Skin epidermis (tissue), 12 donors: ENCODE data around the gene TMCO6.
"Not testable (repeated sequence)": the region's sequence is repeated elsewhere in the genome, so short reads cannot be mapped to it uniquely, and the experiment has no call there.

Experiments
- H3K27ac ChIP-seq, 21 experiments: fragments of 200-600 bp; sonication (generic) in 11 of 21; one replicate each; pipeline ENCODE4 v1.5.0; 2020; ENCODE audit warnings: mild to moderate bottlenecking in 3 of 21, inconsistent platforms in 2 of 21, moderate library complexity in 2 of 21
- H3K4me3 ChIP-seq, 7 experiments: fragments of 200-600 bp; sonication (generic) in 2 of 7; one replicate each; pipeline ENCODE4 v1.5.0; 2020; ENCODE audit warnings: inconsistent platforms in 2 of 7, mild to moderate bottlenecking in 2 of 7, moderate library complexity in 1 of 7

TMCO6 gene

GRCh38 chr5:140627972-140628371 is 11.3 kb upstream of the TMCO6 start:
- Histone ChIP-seq H3K27ac (no peak overlapping the region), H3K4me3 (no peak overlapping the region)

- Histone ChIP-seq H3K27ac (no peak overlapping the region), H3K4me3 (no peak overlapping the region)
These were observed 10.5 kb upstream of the TMCO6 start for GRCh38 chr5:140628711-140629110.

- Histone ChIP-seq H3K27ac (peak overlapping the region in 12 of 21 experiments; percentile 18 to 86 (median 65)), H3K4me3 (peak overlapping the region in 4 of 7 experiments; percentile 11 to 41 (median 36))
These were observed 8.8 kb upstream of the TMCO6 start for GRCh38 chr5:140630292-140631035.

GRCh38 chr5:140631036-140631417 is 8.2 kb upstream of the TMCO6 start:
- peak overlapping the region in 6 of 7 experiments; percentile 1 to 41 (median 33) for H3K4me3 ChIP-seq
- H3K27ac ChIP-seq: peak overlapping the region in 12 of 21 experiments; percentile 45 to 86 (median 74)

DNA sequence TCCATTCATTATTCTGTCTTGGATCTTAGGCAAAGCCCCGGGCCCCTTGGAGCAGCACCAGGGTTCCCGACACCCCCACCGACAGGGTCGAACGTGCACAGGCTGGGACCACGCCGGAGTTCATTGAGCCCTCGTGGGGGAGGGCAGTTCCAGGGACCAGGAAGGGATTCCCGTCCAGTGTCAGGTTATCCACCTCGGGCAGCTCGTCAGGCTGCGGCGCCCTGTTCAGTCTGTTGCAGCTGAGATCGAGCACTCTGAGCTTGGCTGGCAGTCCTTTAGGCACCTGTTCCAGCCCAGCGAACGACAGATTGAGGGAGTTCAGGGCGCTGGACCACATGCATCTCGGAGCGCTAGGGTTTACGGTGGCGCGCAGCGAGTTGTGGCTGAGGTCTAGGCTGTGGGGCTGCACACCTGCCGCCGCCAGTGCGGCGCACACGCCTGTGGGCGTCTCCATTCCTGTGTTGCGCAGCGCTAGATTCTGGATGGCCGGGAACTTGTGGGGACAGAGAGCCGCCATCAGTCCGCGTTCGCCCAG is 7.4 kb upstream of the TMCO6 start:
- H3K4me3 ChIP-seq: peak overlapping the region; percentile 27 to 41 (median 35)
- peak overlapping the region; percentile 18 to 86 (median 74) for H3K27ac ChIP-seq

DNA sequence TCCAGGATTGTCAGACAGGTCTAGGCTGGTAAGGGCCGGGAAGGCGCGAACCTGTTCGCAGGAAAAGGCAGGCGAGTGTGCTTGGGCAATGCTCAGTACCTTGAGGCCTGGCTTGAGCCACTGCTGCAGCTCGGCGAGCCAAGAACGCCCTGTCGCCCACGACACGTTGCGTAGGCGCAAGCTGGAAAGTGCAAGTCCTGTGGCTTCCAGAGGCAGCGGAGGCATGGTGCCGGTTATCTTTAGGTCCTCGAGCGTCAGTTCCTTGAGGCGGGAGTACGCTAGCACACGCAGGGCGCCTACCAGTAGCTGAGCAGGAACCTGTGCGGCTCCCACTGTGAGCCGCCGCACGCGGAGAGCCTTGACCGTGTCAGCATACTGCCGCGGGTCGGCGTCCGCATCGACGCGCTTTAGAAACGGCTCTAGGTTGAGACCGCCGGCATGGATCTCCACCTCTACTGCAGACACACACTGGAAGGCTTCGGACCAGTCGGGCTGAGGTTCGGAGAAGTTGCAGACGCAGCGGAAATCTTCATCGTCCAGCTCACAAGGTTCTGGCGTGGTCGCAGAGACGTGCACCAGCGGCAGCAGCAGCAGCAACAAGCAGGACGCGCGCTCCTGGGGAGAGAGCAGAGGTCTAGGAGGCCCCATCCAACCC is 6.8 kb upstream of the TMCO6 start:
- H3K4me3 ChIP-seq: peak overlapping the region; percentile 27 to 41 (median 35)

DNA sequence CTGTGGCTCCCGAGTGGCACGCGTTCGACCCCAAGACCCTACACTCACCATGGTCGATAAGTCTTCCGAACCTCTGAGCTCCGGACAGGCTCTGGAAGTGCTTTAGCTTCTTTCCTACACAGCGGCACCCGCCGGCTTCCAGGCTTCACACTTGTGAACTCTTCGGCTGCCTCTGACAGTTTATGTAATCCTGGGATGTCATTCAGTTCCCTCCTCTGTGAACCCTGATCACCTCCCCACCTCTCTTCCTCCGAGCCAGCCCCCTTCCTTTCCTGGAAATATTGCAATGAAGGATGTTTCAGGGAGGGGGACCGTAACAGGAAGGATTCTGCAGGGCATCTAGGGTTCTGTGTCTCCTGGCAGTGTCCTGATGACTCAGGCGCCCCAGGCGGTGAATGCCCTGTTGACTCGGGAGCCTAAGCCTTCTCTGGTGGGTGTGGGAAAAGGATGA is 6.2 kb upstream of the TMCO6 start, which contains the start of gene CD14:
Gene CD14, minus strand, starts transcription at position 155 of the 451 bp plus-strand sequence. Its CDS starts 104 bp downstream, at position 51.
- H3K4me3 ChIP-seq: peak within 1 kb of the TSS; percentile 27 to 41 (median 35)
- peak within 1 kb of the TSS; percentile 18 to 86 (median 74) for H3K27ac ChIP-seq

More for the DNA sequence above, 6.8 kb upstream of the TMCO6 start:
- H3K27ac ChIP-seq: peak overlapping the region; percentile 18 to 86 (median 74)

- peak overlapping the region in 3 of 7 experiments; percentile 34 to 41 (median 35) for H3K4me3 ChIP-seq
- peak overlapping the region in 12 of 21 experiments; percentile 18 to 86 (median 74) for H3K27ac ChIP-seq
These were observed 5.8 kb upstream of the TMCO6 start for GRCh38 chr5:140633501-140633900.

- peak overlapping the region in 3 of 21 experiments; percentile 12 to 86 (median 74) for H3K27ac ChIP-seq
These were observed 5.1 kb upstream of the TMCO6 start for GRCh38 chr5:140634103-140634502.

GRCh38 chr5:140635291-140636257 is 3.7 kb upstream of the TMCO6 start:
- Histone ChIP-seq H3K27ac (peak overlapping the region in 1 of 21 experiments; percentile 10), H3K4me3 (no peak overlapping the region)

More at GRCh38 chr5:140634103-140634502, 5.1 kb upstream of the TMCO6 start:
- H3K4me3 ChIP-seq: no peak overlapping the region

GRCh38 chr5:140637371-140638100 is 1.7 kb upstream of the TMCO6 start:
- H3K27ac ChIP-seq: no peak overlapping the region
- no peak overlapping the region for H3K4me3 ChIP-seq

DNA sequence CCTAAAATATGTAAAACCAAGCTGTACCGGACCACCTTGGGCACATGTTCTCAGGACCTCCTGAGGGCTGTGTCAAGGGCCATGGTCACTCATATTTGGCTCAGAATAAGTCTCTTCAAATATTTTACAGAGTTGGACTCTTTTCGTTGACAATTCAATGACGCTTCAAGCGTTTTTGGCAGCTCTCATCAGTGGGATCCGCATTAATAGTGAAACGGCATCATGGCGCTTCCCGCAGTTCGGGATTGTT is 428 bp upstream of the TMCO6 start:
- Histone ChIP-seq H3K4me3 (peak overlapping the region; percentile 45 to 87 (median 62)), H3K27ac (peak overlapping the region in 19 of 21 experiments; percentile 76 to 97 (median 90))

DNA sequence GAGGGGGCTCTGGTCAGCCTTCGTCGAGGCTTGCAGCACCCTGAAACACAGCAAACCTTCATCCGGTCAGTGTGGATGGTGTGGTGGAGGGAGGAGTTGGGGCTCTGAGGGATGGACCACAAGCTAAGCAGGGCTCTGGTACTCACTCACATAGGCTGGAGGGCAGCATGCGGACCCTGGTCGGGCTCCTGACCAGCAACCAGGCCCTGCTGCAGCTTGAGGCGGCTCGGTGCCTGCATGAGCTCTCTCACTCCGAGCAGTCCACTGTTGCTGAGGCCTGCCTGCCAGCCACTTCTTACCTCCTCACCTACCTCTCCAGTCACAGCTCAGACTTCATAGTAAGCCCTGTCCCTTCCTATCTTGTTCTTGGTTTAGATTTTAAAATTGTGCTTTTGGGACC is 2.5 kb downstream of the TMCO6 start:
- no peak overlapping the region for H3K27ac ChIP-seq
- no peak overlapping the region for H3K4me3 ChIP-seq

DNA sequence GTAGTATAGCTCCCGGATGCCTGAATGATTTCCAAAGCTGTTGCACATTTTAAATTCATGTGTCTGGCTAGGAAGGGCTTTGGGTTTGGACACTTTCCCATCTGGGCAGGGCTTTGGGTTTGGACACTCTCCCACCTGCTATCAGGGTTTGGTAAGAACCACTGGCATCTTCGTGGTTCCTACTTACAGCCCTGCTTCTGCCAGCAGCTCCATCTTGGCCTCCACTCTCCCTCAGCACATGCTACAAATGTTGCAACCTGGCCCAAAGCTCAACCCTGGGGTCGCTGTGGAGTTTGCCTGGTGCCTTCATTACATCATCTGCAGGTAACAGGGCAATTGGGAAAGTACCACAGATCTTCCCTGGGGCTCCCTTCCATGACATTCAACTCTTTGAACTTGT is 3.5 kb downstream of the TMCO6 start:
- no peak overlapping the region for H3K27ac ChIP-seq

DNA sequence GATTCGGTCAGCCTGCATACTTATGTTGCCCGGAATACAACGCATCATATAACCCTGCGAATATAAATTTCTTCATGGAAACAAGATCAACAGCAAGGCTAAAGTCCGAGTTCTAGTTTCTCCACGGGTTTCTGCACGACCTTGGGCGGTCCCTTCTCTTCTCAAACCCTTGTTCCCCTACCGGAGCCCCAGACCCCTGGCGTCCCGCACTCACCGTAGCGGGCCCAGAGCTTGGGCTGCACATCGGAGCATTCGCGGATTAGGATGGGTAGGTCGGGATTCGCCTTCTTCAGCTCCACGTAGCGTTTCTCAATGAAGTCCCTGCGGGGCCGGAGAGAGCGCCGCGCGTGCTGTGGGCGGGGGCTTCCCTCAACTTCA is 7.8 kb downstream of the TMCO6 start:
- Histone ChIP-seq H3K27ac (peak overlapping the region in 20 of 21 experiments; percentile 72 to 88 (median 84)), H3K4me3 (peak overlapping the region; percentile 70 to 93 (median 89))

More for the DNA sequence above, 3.5 kb downstream of the TMCO6 start:
- no peak overlapping the region for H3K4me3 ChIP-seq

DNA sequence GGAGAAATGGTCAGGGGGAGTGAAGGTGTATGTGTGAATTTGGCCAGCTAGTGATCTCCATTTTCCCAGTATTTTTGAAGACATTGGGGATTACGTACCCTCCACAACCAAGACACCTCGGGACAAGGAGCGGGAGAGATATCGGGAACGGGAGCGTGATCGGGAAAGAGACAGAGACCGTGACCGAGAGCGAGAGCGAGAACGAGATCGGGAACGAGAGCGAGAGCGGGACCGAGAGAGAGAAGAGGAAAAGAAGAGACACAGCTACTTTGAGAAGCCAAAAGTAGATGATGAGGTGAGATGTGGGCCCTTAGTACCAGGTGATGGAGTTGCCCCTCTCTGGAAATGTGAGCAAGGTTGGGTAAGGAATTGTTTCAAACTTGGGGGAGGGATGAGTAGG is 19.6 kb downstream of the TMCO6 start:
- H3K27ac ChIP-seq: no peak overlapping the region

DNA sequence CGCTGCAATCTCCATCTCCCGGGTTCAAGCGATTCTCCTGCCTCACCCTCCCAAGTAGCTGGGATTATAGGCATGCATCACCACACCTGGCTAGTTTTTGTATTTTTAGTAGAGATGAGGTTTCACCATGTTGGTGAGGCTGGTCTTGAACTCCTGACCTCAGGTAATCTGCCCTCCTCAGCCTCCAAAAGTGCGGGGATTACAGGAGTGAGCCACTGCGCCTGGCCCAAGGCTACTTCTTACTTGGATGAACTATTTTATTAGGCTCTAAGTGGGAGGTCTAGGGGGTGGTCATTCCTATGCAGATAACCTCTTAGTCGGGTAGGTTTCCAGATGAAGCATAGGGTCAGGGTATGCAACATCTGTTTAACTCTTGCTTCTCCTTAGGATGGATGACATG is 21.1 kb downstream of the TMCO6 start:
- H3K27ac ChIP-seq, H3K4me3 ChIP-seq: not testable (repeated sequence)

More for the DNA sequence above, 19.6 kb downstream of the TMCO6 start:
- no peak overlapping the region for H3K4me3 ChIP-seq

GRCh38 chr5:140664030-140664358 is 24.7 kb downstream of the TMCO6 start:
- Histone ChIP-seq H3K27ac (peak overlapping the region; percentile 62 to 97 (median 89)), H3K4me3 (peak overlapping the region; percentile 68 to 98 (median 94))
